ENCODE results near the gene PPFIBP2. TPM values are rescaled to one million over a fixed set of nuclear protein-coding genes. Genes with fewer than 3 reads are reported as not detected.

The PPFIBP2 gene
- total RNA-seq, 1 experiment from 2014 or later: 5.7 TPM

GRCh38 chr11:7648264-7648663 lies 134.5 kb downstream of the PPFIBP2 start:
- ChIA-PET POLR2A (no interaction called here), CTCF (interaction anchor here (0.6 to 1.0 kb wide), 2 partner anchors 17 to 76 kb away, joined by 3 read pairs; no protein-coding TSS in a partner anchor), RAD21 (ENCODE audit: low non-redundant PET in 1 of 2, low total read pairs in 2 of 2, uncharacterized antibody in 2 of 2, unreplicated experiment in 2 of 2) (no interaction called here)
- no TSS peak for BruUV-seq (replicated peaks)
- Histone ChIP-seq H3K36me3 (ENCODE audit: control insufficient read depth in 1 of 2, insufficient read depth in 2 of 2, low read length in 2 of 2) (no peaks in the 10 kb centered on the region), H3K4me2 (ENCODE audit: low read length) (no peak overlapping the region), H3K9ac (ENCODE audit: low read length) (no peak overlapping the region), H3K9me3 (ENCODE audit: control insufficient read depth in 1 of 2, insufficient read depth in 1 of 2, low read depth in 1 of 2, low read length in 2 of 2) (no peaks in the 10 kb centered on the region), H3K4me1 (ENCODE audit: control insufficient read depth in 1 of 2, insufficient read depth in 2 of 2, low read length in 2 of 2) (no peaks in the 10 kb centered on the region), H3K27ac (ENCODE audit: low read depth, low read length) (no peak overlapping the region), H3K4me3 (replicated peaks in 1 of 2; ENCODE audit: low read depth in 1 of 2, low read length in 2 of 2) (no peak overlapping the region), H3K79me2 (ENCODE audit: insufficient read depth, low read length) (no peaks in the 10 kb centered on the region), H3K27me3 (ENCODE audit: insufficient read depth, low read length) (no peaks in the 10 kb centered on the region), H3K9me2 (ENCODE audit: insufficient read depth) (no peaks in the 10 kb centered on the region), H4K20me1 (ENCODE audit: insufficient read depth) (no peaks in the 10 kb centered on the region), H2AFZ (ENCODE audit: low read depth, low read length, poor library complexity, severe bottlenecking) (no peak overlapping the region)
- TF ChIP-seq CEBPB (IDR thresholded peaks at IDR 0.05; ENCODE audit: low read depth) (no peak), RAD21 (IDR thresholded peaks at IDR 0.05; ENCODE audit: low read depth) (no peak), MAX (IDR thresholded peaks at IDR 0.05) (no peak), EGR1 (IDR thresholded peaks at IDR 0.05; ENCODE audit: low read depth) (no peak), YY1 (IDR thresholded peaks at IDR 0.05; ENCODE audit: extremely low read depth, insufficient replicate concordance, low read depth, low read length) (no peak), ZBTB33 (IDR thresholded peaks at IDR 0.05; ENCODE audit: extremely low read depth, insufficient replicate concordance, low read length) (no peak), ELF1 (IDR thresholded peaks at IDR 0.05; ENCODE audit: borderline replicate concordance, low read depth) (no peak), SIN3A (IDR thresholded peaks at IDR 0.05; ENCODE audit: low read depth) (no peak), TCF7L2 (IDR thresholded peaks at IDR 0.05; ENCODE audit: borderline replicate concordance, extremely low read depth, insufficient read depth, insufficient read length) (no peak), EZH2 (IDR thresholded peaks at IDR 0.05) (no peak), JUND (IDR thresholded peaks at IDR 0.05) (no peak), SRF (IDR thresholded peaks at IDR 0.05; ENCODE audit: low read depth) (no peak), SP1 (IDR thresholded peaks at IDR 0.05; ENCODE audit: low read depth) (no peak)
- intact Hi-C loops (cut with micrococcal nuclease): no loop called here
- no peak for ATAC-seq
- no peak for DNase-seq (ENCODE audit: low read depth, low spot score)

Data from HCT116 (cell line).